Ramos (cell line): ENCODE results near the gene PTGFR.

Source experiments
- in situ Hi-C: fragments of 300-500 bp; cut with MboI; formaldehyde crosslinking; loops from one replicate; pipeline ENCODE4 v1.14.3; 2022; ENCODE audit warnings: low sequenced_read_pairs; ENCODE audit not compliant: unreplicated experiment

Gene PTGFR

GRCh38 chr1:78490861-78491450 lies at the start of gene PTGFR:
Gene PTGFR (plus strand): TSS chr1:78490974. CDS start chr1:78492744, 1,770 bp downstream.
- in situ Hi-C loops: no loop called here

- in situ Hi-C loops: no loop called here
These were observed 48.9 kb upstream of the PTGFR start for GRCh38 chr1:78441921-78442320.

GRCh38 chr1:78447086-78447485 lies 43.7 kb upstream of the PTGFR start:
- in situ Hi-C loops: no loop called here

GRCh38 chr1:78464449-78464891 lies 26.3 kb upstream of the PTGFR start:
- in situ Hi-C loops: no loop called here

- in situ Hi-C loops: no loop called here
These were observed 25.6 kb upstream of the PTGFR start for GRCh38 chr1:78465143-78465542.

- in situ Hi-C loops: no loop called here
These were observed 22.3 kb upstream of the PTGFR start for GRCh38 chr1:78468521-78468920.

- in situ Hi-C loops: no loop called here
These were observed 21.2 kb upstream of the PTGFR start for GRCh38 chr1:78469576-78469975.

- in situ Hi-C loops: no loop called here
These were observed 18.7 kb upstream of the PTGFR start for GRCh38 chr1:78471890-78472620.

GRCh38 chr1:78472851-78473496 lies 17.8 kb upstream of the PTGFR start:
- in situ Hi-C loops: no loop called here

- in situ Hi-C loops: no loop called here
These were observed 16.7 kb upstream of the PTGFR start for GRCh38 chr1:78474092-78474491.

GRCh38 chr1:78475888-78476610 lies 14.7 kb upstream of the PTGFR start:
- in situ Hi-C loops: no loop called here

GRCh38 chr1:78483903-78484302 lies 6.9 kb upstream of the PTGFR start:
- in situ Hi-C loops: no loop called here

- in situ Hi-C loops: no loop called here
These were observed 787 bp downstream of the PTGFR start for GRCh38 chr1:78491451-78492071.

- in situ Hi-C loops: no loop called here
These were observed 1.7 kb downstream of the PTGFR start for GRCh38 chr1:78492386-78492950.

- in situ Hi-C loops: no loop called here
These were observed 2.7 kb downstream of the PTGFR start for GRCh38 chr1:78493451-78493850.

- in situ Hi-C loops: no loop called here
These were observed 6.4 kb downstream of the PTGFR start for GRCh38 chr1:78497201-78497600.

- in situ Hi-C loops: no loop called here
These were observed 9.8 kb downstream of the PTGFR start for GRCh38 chr1:78500529-78500928.

- in situ Hi-C loops: no loop called here
These were observed 10.4 kb downstream of the PTGFR start for GRCh38 chr1:78501203-78501602.

GRCh38 chr1:78511334-78511733 lies 20.6 kb downstream of the PTGFR start:
- in situ Hi-C loops: no loop called here

- in situ Hi-C loops: no loop called here
These were observed 25.9 kb downstream of the PTGFR start for GRCh38 chr1:78516716-78517115.
